Stimulated activated CD4-positive, alpha-beta T cell treated with anti-CD3 and anti-CD28 coated beads, Interleukin-12 subunit alpha, Interleukin-12 subunit beta, amount 100 ng/mL, for 48 hours (primary cell): Measurements from ENCODE around the gene BTBD9.

ENCODE experiments used
- DNase-seq, 3 donors: peaks; one replicate each; pipeline ENCODE4 v3.0.0-alpha.2; 2020; ENCODE audit warnings: low read depth in 2 of 3, low spot score in 1 of 3

BTBD9 gene

DNA sequence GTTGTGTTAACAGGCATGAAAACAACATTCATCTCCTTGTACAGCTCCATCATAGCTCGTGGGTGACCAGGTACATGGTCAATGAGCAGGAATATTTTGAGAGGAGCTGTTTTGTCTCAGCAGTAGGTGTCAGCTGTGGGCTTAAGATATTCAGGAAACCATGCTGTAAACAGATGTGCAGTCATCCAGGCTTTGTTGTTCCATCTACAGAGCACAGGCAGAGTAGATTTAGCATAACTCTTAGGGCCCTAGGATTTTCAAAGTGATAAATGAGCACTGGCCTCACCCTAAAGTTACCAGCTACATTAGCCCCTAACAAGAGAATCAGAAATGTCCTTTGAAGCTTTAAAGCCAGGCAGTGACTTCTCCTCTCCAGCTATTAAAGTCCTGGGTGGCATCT lies 154.2 kb downstream of the BTBD9 start:
- DNase-seq, result no peak

DNA sequence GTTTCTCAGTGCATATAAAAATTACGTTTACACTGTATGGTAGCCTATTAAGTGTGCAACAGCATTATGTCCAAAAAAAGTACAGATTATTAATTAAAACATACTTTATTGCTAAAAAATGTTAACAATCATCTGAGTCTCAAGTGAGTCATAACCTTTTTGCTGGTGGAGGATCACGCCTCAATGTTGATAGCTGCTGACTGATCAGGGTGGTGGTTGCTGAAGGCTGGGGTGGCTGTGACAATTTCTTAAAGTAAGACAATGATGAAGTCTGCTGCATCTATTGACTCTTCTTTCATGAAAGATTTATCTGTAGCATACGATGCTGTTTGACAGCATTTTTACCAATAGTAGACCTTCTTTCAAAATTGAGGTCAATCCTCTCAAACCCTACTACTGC lies 155.1 kb downstream of the BTBD9 start:
- no peak for DNase-seq

DNA sequence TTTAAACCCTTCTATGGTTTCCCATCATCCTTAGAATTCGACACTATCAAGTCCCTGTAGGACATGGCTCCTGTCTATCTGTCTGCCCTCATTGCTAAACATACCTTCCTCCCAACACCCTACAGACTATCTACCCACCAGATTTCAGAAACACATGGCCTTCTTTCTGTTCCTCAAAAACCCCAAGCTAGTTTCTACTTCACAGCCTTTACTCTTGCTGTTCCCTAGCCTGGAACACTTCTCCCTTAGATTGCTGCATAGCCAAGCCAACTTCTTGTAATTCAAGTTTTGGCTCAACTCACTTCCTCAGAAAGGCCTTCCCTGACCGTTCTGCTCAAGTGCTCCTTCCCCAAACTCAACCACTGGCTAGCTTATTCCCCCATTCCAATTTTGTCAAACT lies 156.2 kb downstream of the BTBD9 start:
- DNase-seq, result no peak

DNA sequence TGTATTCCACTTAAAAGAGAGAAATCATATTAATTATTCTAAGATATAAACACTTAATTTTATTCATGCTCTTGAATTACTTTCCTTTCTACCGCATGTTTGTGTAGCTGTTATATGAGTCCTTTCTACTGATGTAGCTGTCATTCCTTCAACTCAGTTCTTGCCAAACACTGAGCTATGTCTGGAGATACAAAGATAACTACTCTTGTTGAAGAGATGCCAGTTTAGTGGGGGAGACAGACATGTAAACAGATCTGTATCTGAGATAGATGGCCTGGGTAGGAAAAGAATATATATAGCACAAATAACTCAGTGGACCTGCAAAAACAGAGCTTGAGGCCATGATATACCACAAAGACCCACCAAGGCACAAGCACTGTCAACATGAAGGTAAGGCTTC lies 157.3 kb downstream of the BTBD9 start:
- no peak for DNase-seq

DNA sequence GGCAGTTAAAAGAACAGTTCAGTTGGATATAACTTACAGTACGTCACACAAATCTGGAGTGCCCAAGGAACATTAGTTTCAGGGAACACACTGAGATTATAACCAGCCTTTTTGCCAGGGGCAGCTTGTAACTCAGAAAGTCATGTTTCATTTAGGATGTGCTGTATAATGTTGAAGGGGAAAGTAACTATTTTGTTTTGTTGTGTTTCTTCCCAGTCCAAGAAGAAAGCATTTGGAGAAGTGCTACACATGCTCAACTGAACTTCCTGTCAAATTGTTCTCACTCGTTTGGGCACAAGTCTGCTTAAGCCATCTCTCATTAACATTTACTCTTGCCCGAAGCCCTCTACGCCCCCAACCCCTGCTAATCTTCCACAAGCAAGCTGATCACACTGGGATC lies 157.9 kb downstream of the BTBD9 start:
- DNase-seq, result no peak

DNA sequence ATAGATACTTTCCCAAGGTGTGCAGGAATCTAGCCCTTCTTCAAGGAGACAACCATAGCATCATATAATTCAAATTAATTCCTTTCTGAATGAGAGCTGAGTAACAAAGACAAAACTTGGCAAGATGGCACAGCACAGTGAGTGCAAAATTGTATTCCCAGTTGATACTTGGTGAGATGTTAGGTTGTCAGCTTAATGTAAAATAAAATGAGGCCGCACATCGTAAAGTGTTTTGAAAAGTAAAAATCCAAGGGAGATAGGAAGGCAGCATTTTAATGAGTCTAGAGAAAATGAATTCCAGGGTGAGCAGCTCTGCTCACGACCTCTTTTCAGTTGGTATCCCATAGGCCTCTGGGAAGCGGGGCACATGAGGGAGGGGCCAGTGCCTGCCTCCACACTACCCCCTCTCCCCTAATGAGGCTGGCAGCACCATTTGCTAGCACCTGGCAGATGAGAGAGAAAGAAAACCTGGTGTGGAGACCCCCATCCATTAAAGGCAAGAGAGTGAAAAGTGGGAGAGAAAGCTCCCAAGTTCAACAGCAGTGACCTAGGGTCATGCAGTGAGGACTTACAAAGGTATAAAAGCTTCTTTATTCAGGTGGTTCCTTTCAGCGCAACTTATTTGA lies 158.4 kb downstream of the BTBD9 start:
- no peak for DNase-seq

DNA sequence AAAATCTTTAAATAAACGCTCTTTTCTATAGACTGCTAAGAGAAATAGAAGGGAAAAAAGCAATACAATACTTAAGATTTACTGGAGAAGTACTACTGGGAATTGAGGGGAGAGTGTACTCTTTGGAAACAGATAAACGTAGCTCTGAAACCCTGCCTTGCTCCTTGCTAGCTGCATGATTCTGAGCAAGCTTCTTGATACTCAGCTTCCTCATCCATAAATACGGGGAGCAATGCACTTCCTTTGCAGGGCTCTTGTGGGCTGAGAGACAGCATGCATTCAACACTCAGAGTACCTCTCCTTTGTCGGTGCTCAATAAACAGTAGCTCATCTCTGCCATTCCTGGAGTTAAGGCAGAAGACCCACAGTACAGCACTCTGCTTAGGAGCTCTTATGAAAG lies 159.7 kb downstream of the BTBD9 start:
- DNase-seq, result no peak

DNA sequence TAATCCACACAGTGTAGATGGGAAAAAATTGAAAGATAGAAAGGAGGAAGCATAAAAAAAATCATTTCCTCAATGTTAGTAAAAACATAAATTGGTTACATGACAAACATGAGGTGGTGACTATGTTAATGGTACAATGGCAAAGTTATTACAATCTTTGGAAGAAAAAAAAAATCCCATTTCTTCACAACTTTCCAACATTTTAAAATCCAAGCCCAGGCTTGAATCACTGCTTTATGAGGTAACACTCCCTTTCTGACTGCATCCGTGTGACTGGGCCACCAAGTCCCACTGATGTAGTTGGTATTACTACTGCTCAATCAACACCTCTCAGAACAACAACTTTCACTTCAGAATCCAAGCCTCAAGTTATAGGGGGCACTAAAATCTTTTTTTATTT lies 160.4 kb downstream of the BTBD9 start:
- no peak for DNase-seq

DNA sequence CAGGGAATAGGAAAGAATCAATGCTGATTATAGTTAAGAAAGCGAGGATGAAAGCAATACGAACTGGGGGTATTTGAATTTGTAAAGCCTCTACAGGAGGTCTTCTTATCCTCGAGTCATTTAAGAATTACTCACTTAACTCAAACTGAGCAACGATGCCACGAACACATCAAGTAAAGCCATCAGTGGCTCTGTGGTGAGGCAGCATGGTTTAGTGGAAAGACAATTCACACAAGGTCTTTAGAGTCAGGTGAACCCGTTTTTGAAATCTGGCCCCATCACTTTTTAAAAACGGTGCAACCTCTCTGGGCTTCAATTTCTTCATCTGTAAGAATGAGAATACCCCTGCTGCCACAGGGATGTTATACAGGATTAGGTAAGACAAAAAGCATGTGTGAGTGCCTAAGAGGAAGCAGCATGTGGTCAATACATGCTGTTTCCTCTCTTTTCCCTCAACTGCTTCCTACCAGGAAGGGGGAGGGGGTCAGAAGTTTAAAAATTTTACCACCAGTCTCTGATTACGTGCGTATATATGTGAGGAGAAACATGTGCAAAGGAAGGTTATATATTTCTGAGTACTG lies 162.0 kb downstream of the BTBD9 start:
- no peak for DNase-seq

DNA sequence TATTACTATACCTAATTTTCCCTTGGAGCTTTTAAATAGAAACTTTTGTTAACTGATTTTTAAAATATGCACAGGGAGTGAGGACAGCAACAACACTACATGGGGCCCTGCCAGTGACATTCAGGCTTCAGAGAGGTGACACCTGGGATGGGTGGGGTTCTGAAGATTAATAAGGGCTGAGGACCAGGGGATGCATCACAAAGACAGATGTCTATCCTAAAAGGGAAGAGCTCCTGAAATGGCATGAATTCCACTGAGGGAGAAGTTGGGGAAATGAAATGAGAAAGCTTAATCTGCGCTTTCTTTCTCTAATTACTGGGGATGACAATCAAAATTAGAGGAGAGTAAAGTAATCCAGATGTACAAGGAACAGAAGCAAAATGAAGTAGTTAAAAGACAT lies 162.8 kb downstream of the BTBD9 start:
- no peak for DNase-seq

DNA sequence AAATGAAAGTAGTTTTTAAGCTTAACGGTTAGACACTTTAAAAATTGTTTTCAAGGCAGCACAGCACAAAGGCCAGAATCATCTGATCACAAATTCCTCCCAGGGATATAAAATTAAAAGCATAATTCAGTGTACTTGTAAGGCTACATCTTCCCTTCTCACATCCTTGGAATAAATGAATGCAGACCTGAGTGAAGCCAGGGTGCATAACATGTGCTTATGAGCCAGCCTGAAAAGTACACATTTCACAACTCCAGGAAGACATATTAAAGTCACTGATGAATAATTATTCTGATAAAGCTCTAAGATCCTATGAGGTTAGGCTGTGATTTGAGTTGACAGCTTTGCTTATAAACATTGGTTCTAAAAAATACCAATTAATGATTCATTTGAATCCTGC lies 163.6 kb downstream of the BTBD9 start:
- no peak for DNase-seq

DNA sequence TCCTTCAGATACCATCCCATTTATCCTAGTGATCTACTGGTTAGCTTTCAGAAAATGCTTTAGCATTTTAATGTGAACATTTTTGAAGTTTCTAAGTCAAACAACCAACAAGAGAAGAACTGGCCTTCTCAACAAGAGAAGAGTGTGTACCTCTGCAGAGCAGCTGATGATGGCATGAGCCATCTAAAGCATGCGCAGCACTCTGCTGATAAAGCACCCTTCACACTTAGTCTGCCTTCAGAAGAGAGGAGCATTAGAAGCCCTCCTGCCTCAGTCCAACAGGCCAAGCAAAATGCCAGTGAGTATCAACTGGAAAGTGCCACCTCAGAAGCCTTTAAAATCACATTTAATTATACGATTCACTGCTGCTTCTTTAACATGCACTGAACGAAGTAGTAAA lies 169.2 kb downstream of the BTBD9 start:
- DNase-seq, result no peak

DNA sequence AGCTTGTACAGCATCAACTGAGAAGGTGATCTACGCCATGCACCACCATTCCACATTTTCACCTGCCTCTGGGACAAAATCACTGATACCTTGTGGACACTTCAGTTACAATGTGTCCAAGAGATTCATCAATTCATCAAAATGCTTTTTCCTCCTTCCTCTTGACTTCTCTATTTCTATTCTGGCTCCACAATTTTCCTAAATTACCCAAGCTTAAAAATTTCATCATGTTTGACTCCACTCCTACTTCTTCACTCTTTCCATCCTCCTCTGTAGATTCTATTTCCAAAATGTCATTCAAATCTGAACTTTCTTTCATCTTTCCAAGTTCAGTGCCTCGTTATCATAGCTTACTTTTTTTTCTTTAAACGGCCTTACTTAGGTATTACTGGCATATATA lies 172.2 kb downstream of the BTBD9 start:
- DNase-seq, result no peak

DNA sequence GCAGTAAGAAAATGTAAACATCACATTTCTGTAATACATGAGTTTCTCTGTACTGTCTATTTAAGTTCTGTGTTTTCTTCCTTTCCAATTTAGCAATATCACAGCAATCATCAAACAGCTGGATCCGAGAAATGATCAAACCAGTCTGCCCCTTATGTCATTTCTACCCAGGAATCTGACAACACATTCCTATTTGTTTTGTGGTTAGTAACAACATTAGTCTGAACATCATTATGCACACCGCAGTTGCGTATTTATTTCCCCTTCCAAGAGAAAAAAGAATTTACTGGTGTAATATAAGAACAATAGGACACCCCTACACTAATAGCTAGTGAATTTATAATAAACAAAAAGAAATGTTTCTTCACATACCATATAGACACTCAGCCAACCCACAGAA lies 179.5 kb downstream of the BTBD9 start:
- no peak for DNase-seq

DNA sequence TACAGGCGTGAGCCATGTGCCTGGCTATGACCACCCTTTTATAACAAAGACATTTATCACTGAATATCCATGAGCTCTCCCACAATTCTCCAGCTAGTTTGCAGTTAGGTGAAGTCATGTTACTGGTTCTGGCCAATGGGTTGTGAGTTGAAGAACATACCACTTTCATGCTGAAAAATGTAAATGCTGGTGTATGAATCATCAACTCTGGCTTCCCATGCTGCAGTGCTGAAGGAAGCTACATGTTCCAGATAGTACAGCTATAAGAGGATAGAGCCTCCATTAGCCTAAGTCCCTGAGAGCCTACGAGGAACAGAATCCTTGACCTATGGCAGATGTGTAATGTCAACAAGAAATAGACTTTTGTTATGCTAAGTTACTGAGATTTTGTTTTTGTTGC lies 180.4 kb downstream of the BTBD9 start:
- DNase-seq, result no peak

DNA sequence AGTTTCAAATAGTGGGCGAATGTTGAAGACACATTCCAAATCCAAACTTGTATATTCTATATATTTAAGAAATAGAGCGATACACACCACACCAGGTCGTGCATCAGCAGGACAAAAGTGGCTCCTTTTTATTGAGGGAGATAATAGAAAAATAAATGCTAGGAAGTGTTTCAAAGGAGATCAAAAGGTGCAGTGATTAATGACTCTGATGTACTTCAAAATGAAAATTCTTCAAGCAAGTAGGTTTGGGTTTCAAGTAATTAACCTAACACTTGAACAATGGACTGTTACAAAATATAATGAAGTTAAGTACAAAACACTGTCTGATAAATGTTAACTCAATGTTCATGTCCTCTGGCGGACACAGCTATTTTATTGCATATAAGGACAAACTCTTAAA lies 185.9 kb downstream of the BTBD9 start:
- no peak for DNase-seq

DNA sequence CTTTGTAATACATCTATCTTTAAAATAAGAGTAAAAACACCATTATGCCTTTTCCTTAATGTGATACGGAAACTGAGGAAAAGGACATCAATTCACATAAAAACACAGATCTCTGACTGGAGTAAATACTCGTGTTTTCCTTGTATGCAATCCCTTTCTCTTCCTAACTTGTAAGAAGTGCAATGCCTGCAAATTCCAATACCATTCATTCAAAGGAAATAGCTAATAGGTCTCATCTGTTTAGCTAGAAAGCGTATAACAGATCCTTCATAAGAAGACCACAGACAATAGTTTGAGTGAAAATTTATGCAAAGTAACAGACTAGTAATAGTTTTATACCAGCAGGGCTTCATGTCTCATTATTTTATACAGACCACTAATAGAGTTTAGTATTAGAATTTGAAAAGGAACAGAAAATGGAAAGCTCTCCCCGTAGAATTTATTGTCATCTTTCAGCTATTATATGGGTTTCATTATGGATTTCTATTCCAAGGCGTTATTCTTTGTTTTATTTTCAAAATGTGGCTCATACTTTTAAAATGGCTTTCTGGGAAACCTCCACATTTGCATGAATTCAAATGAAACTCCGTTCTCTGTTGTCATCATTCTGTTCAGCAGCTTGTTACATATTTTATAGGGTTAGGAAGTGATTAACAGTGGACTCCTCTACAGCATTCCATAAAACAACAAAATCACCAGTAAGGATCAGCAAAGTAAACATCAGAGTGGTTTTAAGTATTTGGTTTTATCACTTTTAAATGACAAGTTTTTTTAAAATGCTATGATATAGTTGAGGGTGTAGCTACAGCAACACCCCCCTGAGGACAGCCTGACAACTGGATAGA lies 186.7 kb downstream of the BTBD9 start:
- DNase-seq, result no peak

DNA sequence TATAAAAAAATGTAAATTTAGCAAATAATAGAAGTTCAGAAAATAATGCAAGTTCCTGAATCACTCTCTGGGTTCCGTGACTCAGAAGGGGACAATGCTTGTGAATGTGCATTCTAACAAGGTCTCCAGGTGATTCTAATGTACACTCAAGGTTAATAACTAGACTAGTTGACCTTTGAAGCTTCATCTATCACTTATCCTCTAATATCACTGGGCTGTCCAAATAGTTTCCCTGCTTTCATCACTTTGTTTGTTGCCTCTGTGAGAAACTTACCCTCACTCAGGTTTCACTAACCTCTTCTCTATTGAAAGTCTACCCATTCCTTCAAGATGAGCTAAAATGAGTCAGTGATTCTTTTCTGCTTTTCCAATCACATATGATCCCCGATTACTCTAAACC lies 189.0 kb downstream of the BTBD9 start:
- DNase-seq, result no peak

DNA sequence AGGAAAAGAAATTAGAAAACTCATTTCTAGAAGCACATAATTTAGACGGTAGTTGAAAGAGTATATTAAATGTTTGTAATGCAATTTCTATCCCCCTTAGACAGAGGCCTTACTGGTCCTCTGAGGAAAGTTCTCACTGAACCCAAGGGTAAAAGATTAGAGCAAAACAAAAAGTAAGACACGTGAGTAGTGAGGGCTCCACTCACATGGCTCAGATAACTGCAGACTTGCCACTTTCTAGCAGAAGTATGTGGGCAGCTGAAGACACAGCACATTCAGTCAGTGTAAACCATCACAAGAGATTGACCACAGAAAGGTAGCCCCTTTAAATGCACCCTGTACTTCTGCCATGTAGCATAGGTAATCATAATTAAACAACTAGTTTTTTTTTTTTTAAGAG lies 193.8 kb downstream of the BTBD9 start:
- no peak for DNase-seq

DNA sequence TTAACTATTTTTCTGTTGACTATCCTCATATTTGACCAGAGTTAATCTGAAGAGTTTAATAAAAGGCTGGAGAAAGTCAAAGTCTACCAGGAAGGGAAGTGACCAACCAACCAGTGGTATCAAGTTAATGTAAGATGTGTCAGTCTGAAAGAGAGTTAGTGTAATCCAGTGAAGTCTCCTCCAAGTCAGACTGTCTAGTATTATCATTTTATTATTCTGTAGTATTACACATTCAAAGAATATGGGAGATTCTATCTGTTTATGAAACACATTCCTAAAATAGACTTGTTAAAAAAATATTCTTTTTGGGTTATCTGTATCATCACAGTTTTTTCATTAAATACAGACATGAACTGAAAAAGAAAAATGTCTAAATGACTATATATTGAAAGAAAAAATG lies 194.4 kb downstream of the BTBD9 start:
- DNase-seq, result no peak

DNA sequence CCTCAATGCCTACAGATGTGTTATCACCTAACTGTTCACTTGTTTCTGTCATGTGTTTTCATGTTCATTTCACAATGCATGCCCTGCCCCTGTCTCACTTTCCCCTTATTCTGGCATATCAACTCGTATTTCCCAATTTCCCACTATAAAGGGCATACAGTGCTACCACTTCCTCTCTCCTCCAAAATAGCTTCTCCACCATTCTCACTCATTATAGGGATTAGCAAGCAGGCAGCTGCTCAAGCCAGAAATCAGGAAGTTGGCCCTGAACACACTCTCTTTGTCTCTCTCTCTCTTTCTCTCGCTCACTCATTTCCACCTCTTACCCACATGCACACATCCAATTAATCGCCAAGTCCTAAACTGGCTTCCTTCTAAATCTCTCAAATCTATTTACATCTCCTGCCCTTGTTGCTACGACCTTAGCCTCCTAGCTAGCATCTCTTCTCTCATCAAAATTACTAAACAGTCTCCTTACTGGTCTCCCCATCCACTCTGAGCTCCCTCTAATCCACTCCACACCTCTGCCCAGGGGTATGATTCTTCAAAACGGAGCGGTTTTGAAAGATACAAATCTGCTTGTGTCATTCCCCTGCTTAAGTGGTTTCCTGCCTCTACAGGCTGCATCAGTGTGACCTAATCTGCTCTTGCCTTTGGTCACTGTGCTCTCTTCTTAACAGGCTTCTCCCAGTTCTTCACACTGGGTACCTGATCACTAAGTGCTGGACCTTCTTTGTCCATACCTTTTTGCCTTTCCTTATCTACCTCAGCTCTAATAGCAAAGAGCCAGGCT lies 196.2 kb downstream of the BTBD9 start:
- DNase-seq, result no peak

DNA sequence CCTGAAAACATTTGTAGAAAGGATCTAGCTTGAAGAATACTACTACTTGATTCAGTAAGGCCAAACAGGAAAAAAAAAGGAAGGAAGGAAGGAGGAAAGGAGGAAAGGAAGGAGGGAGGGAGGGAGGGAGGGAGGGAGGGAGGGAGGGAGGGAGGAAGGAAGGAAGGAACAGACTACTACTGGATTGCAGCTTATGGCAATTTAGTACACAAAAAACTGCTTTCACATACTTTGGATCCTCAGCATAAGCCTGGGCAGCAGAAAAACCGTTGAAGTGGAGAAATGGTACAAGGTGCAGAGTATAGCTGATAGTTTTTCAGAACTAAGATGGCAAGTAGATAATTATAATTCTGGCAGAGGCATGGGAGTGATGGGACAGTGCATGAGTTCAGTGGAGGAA lies 201.6 kb downstream of the BTBD9 start:
- no peak for DNase-seq
